CD8-positive, alpha-beta memory T cell (primary cell): ENCODE data around the gene FAM89B. TPM values are rescaled to one million over a fixed set of nuclear protein-coding genes. Genes with fewer than 3 reads are reported as not detected.

Experiments used
- CTCF ChIA-PET: fragments of 350-600 bp; sonication (Branson Sonifier 250); formaldehyde crosslinking; loops from one replicate; lab custom pipeline; 2021; ENCODE audit warnings: antibody characterized with exemption; lab: Charles Lee
- POLR2A ChIA-PET: fragments of 350-600 bp; sonication (Branson Sonifier 250); formaldehyde crosslinking; loops from one replicate; lab custom pipeline; 2021; ENCODE audit warnings: antibody characterized with exemption; lab: Charles Lee
- DNase-seq, 5 donors: peaks; one replicate each; pipeline versions ENCODE4 v3.0.0 to v3.0.0-alpha.2; 2020 to 2022; ENCODE audit warnings: mixed read lengths in 1 of 5
- H3K27ac ChIP-seq: one replicate; pipeline ENCODE4 v1.7.0; 2013; ENCODE audit warnings: low read depth, mild to moderate bottlenecking, low read length, moderate library complexity
- H3K27me3 ChIP-seq: 2 replicates; pipeline ENCODE4 v1.7.0; 2013; ENCODE audit warnings: low read length, mild to moderate bottlenecking; ENCODE audit not compliant: insufficient read depth, poor library complexity, severe bottlenecking
- H3K36me3 ChIP-seq: 2 replicates; pipeline ENCODE4 v1.7.0; 2013; ENCODE audit warnings: mild to moderate bottlenecking, low read length, moderate library complexity; ENCODE audit not compliant: insufficient read depth
- H3K4me1 ChIP-seq: 2 replicates; pipeline ENCODE4 v1.7.0; 2013; ENCODE audit warnings: mild to moderate bottlenecking, low read length, moderate library complexity; ENCODE audit not compliant: insufficient read depth
- H3K4me3 ChIP-seq: 2 replicates; pipeline ENCODE4 v1.7.0; 2013; ENCODE audit warnings: mild to moderate bottlenecking, low read length
- H3K9me3 ChIP-seq: 2 replicates; pipeline ENCODE4 v1.7.0; 2013; ENCODE audit warnings: mild to moderate bottlenecking, low read length
- H3K27ac Mint-ChIP-seq, 8 donors: one replicate each; pipeline ENCODE4 v1.8.0; 2020 to 2021; ENCODE audit warnings: mixed read lengths in 8 of 8, mild to moderate bottlenecking in 6 of 8, inconsistent platforms in 3 of 8, moderate library complexity in 3 of 8
- H3K27me3 Mint-ChIP-seq, 2 donors: one replicate each; pipeline ENCODE4 v1.8.0; 2020 to 2021; ENCODE audit warnings: mixed read lengths in 2 of 2, mild to moderate bottlenecking in 1 of 2, moderate library complexity in 1 of 2
- H3K36me3 Mint-ChIP-seq, 3 donors: one replicate each; pipeline ENCODE4 v1.8.0; 2020 to 2021; ENCODE audit warnings: mixed read lengths in 3 of 3, inconsistent platforms in 1 of 3, mild to moderate bottlenecking in 1 of 3
- H3K4me1 Mint-ChIP-seq, 3 donors: one replicate each; pipeline ENCODE4 v1.8.0; 2020 to 2021; ENCODE audit warnings: mixed read lengths in 3 of 3, inconsistent platforms in 1 of 3, mild to moderate bottlenecking in 1 of 3
- H3K4me3 Mint-ChIP-seq, 7 donors: one replicate each; pipeline ENCODE4 v1.8.0; 2020 to 2021; ENCODE audit warnings: mixed read lengths in 7 of 7, mild to moderate bottlenecking in 6 of 7, moderate library complexity in 4 of 7, inconsistent platforms in 2 of 7
- H3K9me3 Mint-ChIP-seq, 5 donors: one replicate each; pipeline ENCODE4 v1.8.0; 2020 to 2022; ENCODE audit warnings: mixed read lengths in 5 of 5, mild to moderate bottlenecking in 3 of 5, moderate library complexity in 2 of 5, inconsistent platforms in 1 of 5
- polyA plus RNA-seq: library from polyadenylated mRNA; unstranded; fragments of 300-500 nt; fragmentation: Illumina TruSeq; gene quantifications from one replicate; pipeline ENCODE4 v1.2.3, GENCODE V29; 2021
- total RNA-seq, 2 experiments: library from RNA; stranded (reverse); gene quantifications; one replicate each; pipeline ENCODE4 v1.2.3, GENCODE V29; 2021

The FAM89B gene
- total and polyA plus RNA-seq, 3 experiments from 2014 or later: 30.8 to 138 (median 34.1) TPM

DNA sequence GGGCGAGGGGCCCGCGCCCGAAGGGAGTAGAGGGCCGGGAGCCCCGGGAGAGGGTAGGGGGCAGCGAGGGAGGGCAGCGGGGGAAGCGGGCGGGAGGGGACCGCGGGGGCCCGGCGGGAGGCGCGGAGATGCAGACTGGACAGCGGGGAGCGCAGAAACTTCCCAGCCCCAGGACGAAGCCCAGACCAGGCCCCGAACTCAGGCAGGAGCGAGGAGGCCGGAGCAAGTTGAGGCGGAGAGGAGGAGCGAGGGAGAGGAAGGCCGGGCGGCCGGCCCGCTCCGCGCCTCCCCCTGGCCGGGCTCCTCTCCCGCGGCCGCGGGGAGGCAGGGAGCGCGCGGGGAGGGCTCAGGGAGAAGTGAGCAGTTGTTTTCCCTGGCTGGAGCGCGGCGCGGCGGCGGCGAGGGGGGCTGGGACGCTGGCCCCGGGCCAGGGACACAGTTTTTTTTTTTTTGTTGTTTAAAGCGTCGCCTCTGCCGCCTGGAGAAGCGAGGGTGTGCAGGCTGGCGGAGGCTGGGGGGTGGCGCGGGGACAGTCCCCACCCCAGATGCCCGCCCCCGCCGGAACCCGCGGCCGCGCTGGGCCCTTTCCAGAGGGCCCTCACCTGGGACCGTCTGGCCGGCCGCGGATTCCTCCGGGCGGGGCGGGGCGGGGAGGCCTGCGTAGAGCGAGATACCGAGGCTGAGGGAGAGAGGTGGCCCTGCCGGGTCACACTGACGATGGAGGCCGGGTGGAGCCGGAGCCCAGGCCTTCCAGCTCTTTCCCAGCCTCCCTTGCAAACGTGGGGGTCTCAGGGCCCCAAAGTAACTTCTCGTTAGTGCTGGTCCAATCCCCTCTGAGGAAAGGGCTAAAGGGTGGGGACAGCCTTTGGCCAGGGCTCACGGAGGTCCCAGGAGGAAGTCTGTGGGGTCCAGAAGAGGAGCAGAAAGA lies 14.1 kb upstream of the FAM89B start, which contains the start of gene LTBP3:
TSS of gene LTBP3 (minus strand) at position 358 of the 928 bp plus-strand sequence. CDS start 400 bp downstream, outside the sequence.
- Mint-ChIP-seq H3K9me3 (no peaks in the 10 kb centered on the region), H3K4me3 (peak within 1 kb of the TSS; percentile 80 to 94 (median 91)), H3K27ac (peak within 1 kb of the TSS; percentile 84 to 97 (median 94)), H3K27me3 (peaks cover 0 to 3% of the 10 kb centered on the region in 2 donors), H3K36me3 (peaks cover 0 to 1% (median 0%) of the 10 kb centered on the region in 3 donors), H3K4me1 (peaks cover 37 to 62% (median 44%) of the 10 kb centered on the region in 3 donors)
- ChIA-PET CTCF (interaction anchor here (0.8 to 4.6 kb wide), 3 partner anchors 12 to 17 kb away, joined by 3 to 36 read pairs (median 5); partner anchors contain the start of gene ZNRD2), POLR2A (interaction anchor here (0.5 to 1.0 kb wide), 3 partner anchors 14 to 185 kb away, joined by 3 to 11 read pairs (median 3); partner anchors contain the start of gene FAM89B)
- Histone ChIP-seq H3K4me3 (peak within 1 kb of the TSS; percentile 53), H3K4me1 (peaks cover 59% of the 10 kb centered on the region), H3K27ac (peak within 1 kb of the TSS; percentile 54), H3K9me3 (no peaks in the 10 kb centered on the region), H3K27me3 (no peaks in the 10 kb centered on the region), H3K36me3 (no peaks in the 10 kb centered on the region)
- peak in 4 of 5 donors; percentile 32 to 63 (median 40) for DNase-seq

DNA sequence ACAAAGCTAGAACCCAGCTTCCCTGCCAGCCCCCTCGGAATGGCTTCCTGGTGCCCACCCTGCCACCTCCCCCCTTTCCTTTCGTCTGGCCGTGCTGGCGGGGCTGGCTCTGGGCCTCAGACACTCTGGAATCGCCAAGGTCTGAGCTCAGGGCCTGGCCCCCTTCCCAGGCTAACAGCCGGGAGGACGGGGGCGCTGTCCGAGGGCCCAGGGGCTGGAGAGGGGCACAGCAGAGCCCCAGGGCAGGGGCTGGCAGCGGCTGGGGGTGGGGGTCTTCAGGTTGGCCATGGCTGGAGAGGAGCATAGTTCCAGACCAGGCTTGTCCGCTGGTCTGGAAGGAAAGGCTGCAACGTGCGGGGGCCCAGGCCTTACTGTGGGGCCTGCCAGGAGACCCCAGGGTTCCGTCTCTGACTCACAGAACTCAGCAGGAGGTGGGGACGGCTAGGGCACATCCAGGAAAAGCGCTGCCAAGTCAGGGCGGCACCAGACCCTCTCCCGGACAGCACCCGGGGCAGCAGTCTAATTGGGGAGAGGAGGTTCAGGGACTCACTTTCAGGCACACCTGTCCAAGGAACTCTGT lies 13.3 kb upstream of the FAM89B start:
- H3K4me1 ChIP-seq: peaks cover 60% of the 10 kb centered on the region
- CTCF ChIA-PET: interaction anchor here (0.8 to 4.6 kb wide), 5 partner anchors 12 to 35 kb away, joined by 3 to 36 read pairs (median 4); partner anchors contain the start of gene ZNRD2
- H3K9me3 Mint-ChIP-seq: no peaks in the 10 kb centered on the region
- peaks cover 37 to 65% (median 43%) of the 10 kb centered on the region in 3 donors for H3K4me1 Mint-ChIP-seq
- H3K36me3 Mint-ChIP-seq: peaks cover 0 to 1% (median 0%) of the 10 kb centered on the region in 3 donors
- peak overlapping the region; percentile 55 to 89 (median 61) for H3K4me3 Mint-ChIP-seq
- peaks cover 0 to 3% of the 10 kb centered on the region in 2 donors for H3K27me3 Mint-ChIP-seq
- no peaks in the 10 kb centered on the region for H3K9me3 ChIP-seq
- H3K36me3 ChIP-seq: no peaks in the 10 kb centered on the region
- peak overlapping the region in 6 of 8 donors; percentile 19 to 95 (median 78) for H3K27ac Mint-ChIP-seq
- no peak for DNase-seq
- H3K27me3 ChIP-seq: no peaks in the 10 kb centered on the region
- POLR2A ChIA-PET: interaction anchor here (0.6 to 1.2 kb wide), 4 partner anchors 11 to 15 kb away, joined by 3 to 4 read pairs (median 3); partner anchors contain the start of genes FAM89B and ZNRD2
- H3K4me3 ChIP-seq: peak overlapping the region; percentile 47
- H3K27ac ChIP-seq: peak overlapping the region; percentile 54

DNA sequence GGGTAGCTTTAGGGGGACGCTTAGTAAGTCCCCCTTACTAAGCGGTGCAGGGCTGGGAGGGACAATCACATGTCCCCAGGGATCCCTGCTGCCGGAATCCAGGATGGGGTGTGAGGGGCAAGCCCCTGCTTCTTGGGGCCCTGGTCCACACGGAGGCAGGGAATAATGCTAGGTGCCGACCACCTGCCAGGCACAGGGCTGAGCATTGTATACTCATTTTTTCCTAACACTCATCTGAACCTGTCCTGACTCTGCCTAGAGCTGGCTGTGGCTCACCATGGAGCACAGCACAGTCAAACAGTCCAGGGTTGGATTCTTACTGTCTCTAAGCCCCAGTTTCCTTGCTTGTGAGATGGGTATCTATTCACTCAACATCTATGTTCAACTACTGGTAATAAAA lies 12.8 kb upstream of the FAM89B start:
- H3K27me3 Mint-ChIP-seq: peaks cover 0 to 3% of the 10 kb centered on the region in 2 donors
- peaks cover 32 to 60% (median 39%) of the 10 kb centered on the region in 3 donors for H3K4me1 Mint-ChIP-seq
- H3K4me1 ChIP-seq: peaks cover 58% of the 10 kb centered on the region
- ChIA-PET POLR2A (interaction anchor here (0.5 to 1.2 kb wide), 4 partner anchors 11 to 20 kb away, joined by 3 to 4 read pairs (median 3); partner anchors contain the start of genes FAM89B and ZNRD2), CTCF (interaction anchor here (0.8 to 4.6 kb wide), 6 partner anchors 8 to 34 kb away, joined by 3 to 36 read pairs (median 4); partner anchors contain the start of gene ZNRD2)
- no peaks in the 10 kb centered on the region for H3K36me3 ChIP-seq
- H3K27ac ChIP-seq: no peak overlapping the region
- peak overlapping the region; percentile 33 to 74 (median 60) for H3K4me3 Mint-ChIP-seq
- H3K27ac Mint-ChIP-seq: peak overlapping the region in 6 of 8 donors; percentile 19 to 95 (median 74)
- H3K36me3 Mint-ChIP-seq: no peaks in the 10 kb centered on the region
- no peak for DNase-seq
- no peaks in the 10 kb centered on the region for H3K9me3 ChIP-seq
- H3K9me3 Mint-ChIP-seq: no peaks in the 10 kb centered on the region
- no peaks in the 10 kb centered on the region for H3K27me3 ChIP-seq
- no peak overlapping the region for H3K4me3 ChIP-seq

DNA sequence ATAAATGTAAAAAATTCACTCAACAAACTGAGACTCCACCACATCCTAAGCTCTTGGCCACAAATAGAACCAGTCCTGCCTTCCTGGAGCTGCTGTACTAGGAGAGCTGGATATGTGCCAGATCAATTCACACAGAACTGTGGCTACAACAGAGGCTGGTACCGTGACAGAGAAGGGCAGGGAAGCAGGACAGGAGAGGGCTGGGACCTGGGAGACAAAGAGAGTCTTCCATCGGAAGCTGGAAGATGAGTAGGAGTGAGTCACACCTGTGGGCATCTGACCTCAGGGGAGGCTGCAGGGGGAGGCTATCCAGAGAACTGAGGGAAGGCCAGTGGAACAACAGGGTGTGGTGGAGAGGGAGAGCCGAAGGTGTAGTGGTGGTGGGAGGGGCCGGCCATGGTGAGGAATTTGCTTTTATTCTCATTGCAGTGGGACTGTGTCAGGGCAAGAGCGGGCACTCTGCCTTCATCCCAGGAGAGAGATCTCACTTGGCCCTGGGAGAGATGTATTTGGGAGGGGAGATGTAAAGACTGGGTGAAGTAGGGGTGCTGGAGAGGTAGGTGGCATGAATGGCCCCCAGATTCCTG lies 12.3 kb upstream of the FAM89B start:
- Mint-ChIP-seq H3K27me3 (peaks cover 0 to 3% of the 10 kb centered on the region in 2 donors), H3K4me3 (peak overlapping the region in 4 of 7 donors; percentile 39 to 75 (median 54)), H3K36me3 (no peaks in the 10 kb centered on the region), H3K4me1 (peaks cover 31 to 59% (median 37%) of the 10 kb centered on the region in 3 donors), H3K27ac (peak overlapping the region in 6 of 8 donors; percentile 42 to 82 (median 70)), H3K9me3 (no peaks in the 10 kb centered on the region)
- no peak for DNase-seq
- H3K4me1 ChIP-seq: peaks cover 58% of the 10 kb centered on the region
- no peaks in the 10 kb centered on the region for H3K36me3 ChIP-seq
- H3K27ac ChIP-seq: no peak overlapping the region
- H3K9me3 ChIP-seq: no peaks in the 10 kb centered on the region
- H3K27me3 ChIP-seq: no peaks in the 10 kb centered on the region
- H3K4me3 ChIP-seq: no peak overlapping the region
- ChIA-PET CTCF (interaction anchor here (0.9 to 4.6 kb wide), 5 partner anchors 8 to 34 kb away, joined by 3 to 36 read pairs (median 4); partner anchors contain the start of gene ZNRD2), POLR2A (interaction anchor here (0.5 to 1.2 kb wide), 3 partner anchors 10 to 19 kb away, joined by 3 to 4 read pairs (median 3); partner anchors contain the start of gene ZNRD2)

DNA sequence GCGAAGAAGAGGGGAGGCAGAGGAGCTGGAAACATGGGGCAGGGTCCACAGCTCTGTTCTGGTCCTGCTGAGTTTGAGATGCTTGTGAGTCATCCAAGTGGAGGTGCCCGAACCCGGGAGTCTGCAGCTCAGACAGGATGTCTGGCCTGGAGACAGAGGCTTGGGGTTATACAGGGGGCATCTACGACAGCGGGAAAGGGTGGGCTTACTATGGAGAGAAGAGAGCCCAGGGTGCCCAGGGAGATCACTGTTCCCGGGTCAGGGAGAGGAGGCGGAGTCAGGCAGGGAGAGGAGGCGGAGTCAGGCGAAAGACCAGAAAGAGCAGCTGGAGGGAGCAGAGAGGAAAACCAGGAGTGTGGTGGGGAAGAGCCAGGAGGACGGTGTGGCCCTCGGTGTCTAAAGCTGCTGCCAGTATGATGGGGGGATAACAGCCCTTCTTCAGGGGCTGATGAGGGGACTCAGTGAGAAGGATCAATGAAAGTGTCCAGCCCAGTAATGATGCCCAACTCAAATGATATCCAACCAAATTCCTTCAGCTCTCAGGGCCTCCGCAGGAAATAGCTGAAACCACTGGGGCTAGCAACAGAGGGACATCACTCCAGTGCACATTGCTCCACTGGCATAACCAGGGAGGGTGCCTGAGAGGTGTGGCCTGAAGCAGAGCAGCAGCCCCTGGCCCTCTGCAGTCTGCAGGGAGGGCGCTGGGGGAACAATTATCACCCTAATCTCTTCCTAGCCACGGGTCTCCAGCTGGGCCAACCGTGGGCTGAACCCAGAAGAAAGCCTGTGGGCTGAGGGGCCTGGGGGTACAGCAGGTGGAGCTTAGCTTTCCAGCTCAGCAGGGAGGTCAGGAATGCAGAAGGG lies 11.6 kb upstream of the FAM89B start:
- Histone ChIP-seq H3K9me3 (no peaks in the 10 kb centered on the region), H3K4me3 (no peak overlapping the region), H3K4me1 (peaks cover 58% of the 10 kb centered on the region), H3K27me3 (no peaks in the 10 kb centered on the region), H3K27ac (no peak overlapping the region), H3K36me3 (no peaks in the 10 kb centered on the region)
- ChIA-PET POLR2A (interaction anchor here (0.7 to 1.2 kb wide), 3 partner anchors 9 to 1843 kb away, joined by 3 to 4 read pairs (median 3); partner anchors contain the start of gene ZNRD2), CTCF (interaction anchor here (0.9 to 4.6 kb wide), 4 partner anchors 9 to 31 kb away, joined by 4 to 36 read pairs (median 8); partner anchors contain the start of gene ZNRD2)
- Mint-ChIP-seq H3K4me1 (peaks cover 33 to 59% (median 39%) of the 10 kb centered on the region in 3 donors), H3K4me3 (peak overlapping the region in 4 of 7 donors; percentile 16 to 75 (median 30)), H3K27ac (peak overlapping the region in 6 of 8 donors; percentile 36 to 87 (median 70)), H3K27me3 (peaks cover 0 to 3% of the 10 kb centered on the region in 2 donors), H3K36me3 (no peaks in the 10 kb centered on the region), H3K9me3 (no peaks in the 10 kb centered on the region)
- DNase-seq: no peak

DNA sequence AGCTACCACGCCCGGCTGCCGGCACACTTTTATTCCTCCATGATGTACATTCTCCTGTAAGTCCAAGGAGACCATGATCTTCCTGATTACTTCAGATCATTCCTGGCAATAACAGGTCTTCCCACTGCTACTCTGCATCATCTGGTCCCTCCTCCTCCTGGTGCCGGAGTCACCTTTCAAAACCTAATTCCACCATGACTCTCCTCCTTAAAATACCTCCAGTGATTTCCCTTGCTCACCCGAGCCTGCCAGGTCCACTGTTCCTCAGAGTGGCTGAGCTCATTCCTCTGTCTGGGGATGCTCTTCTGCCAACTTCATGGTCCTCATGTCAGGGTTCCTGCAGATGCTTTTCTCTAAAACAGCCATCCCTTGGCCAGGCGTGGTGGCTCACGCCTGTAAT lies 10.3 kb upstream of the FAM89B start:
- Histone ChIP-seq H3K27ac (no peak overlapping the region), H3K27me3 (no peaks in the 10 kb centered on the region), H3K9me3 (no peaks in the 10 kb centered on the region), H3K4me3 (no peak overlapping the region), H3K36me3 (no peaks in the 10 kb centered on the region), H3K4me1 (peaks cover 61% of the 10 kb centered on the region)
- ChIA-PET CTCF (interaction anchor here (0.7 to 4.6 kb wide), 4 partner anchors 10 to 216 kb away, joined by 3 to 36 read pairs (median 8); no protein-coding TSS in a partner anchor), POLR2A (interaction anchor here (0.6 to 1.1 kb wide), 3 partner anchors 8 to 293 kb away, joined by 3 to 6 read pairs (median 3); partner anchors contain the start of gene ZNRD2)
- peaks cover 0 to 1% (median 0%) of the 10 kb centered on the region in 3 donors for H3K36me3 Mint-ChIP-seq
- no peaks in the 10 kb centered on the region for H3K9me3 Mint-ChIP-seq
- peaks cover 33 to 60% (median 43%) of the 10 kb centered on the region in 3 donors for H3K4me1 Mint-ChIP-seq
- peak overlapping the region in 2 of 7 donors; percentile 23 to 73 for H3K4me3 Mint-ChIP-seq
- no peak for DNase-seq
- peaks cover 0 to 3% of the 10 kb centered on the region in 2 donors for H3K27me3 Mint-ChIP-seq
- peak overlapping the region in 5 of 8 donors; percentile 24 to 80 (median 32) for H3K27ac Mint-ChIP-seq
